ENCODE results near the gene PDCD11.
"Not testable (repeated sequence)": the region's sequence is repeated elsewhere in the genome, so short reads cannot be mapped to it uniquely, and the experiment has no call there.

The PDCD11 gene

GRCh38 chr10:103416436-103417147 is 20.2 kb downstream of the PDCD11 start:
- DNase-seq (ENCODE audit: low spot score): peak; percentile 75

- not testable (repeated sequence) for DNase-seq (ENCODE audit: low spot score)
Observed at GRCh38 chr10:103417148-103417469, 20.7 kb downstream of the PDCD11 start.

- DNase-seq (ENCODE audit: low spot score): no peak
Observed at GRCh38 chr10:103417601-103418000, 21.2 kb downstream of the PDCD11 start.

GRCh38 chr10:103419101-103419500 is 22.7 kb downstream of the PDCD11 start:
- DNase-seq (ENCODE audit: low spot score): no peak

GRCh38 chr10:103423748-103424147 is 27.3 kb downstream of the PDCD11 start:
- DNase-seq (ENCODE audit: low spot score): no peak

- DNase-seq (ENCODE audit: low spot score): no peak
Observed at GRCh38 chr10:103427866-103428265, 31.4 kb downstream of the PDCD11 start.

GRCh38 chr10:103428989-103429643 is 32.7 kb downstream of the PDCD11 start:
- peak; percentile 4 for DNase-seq (ENCODE audit: low spot score)

GRCh38 chr10:103429647-103430046 is 33.2 kb downstream of the PDCD11 start:
- DNase-seq (ENCODE audit: low spot score): peak; percentile 31

GRCh38 chr10:103431902-103432301 is 35.5 kb downstream of the PDCD11 start:
- DNase-seq (ENCODE audit: low spot score): no peak

GRCh38 chr10:103433858-103434257 is 37.4 kb downstream of the PDCD11 start:
- DNase-seq (ENCODE audit: low spot score): no peak

GRCh38 chr10:103439776-103440175 is 43.4 kb downstream of the PDCD11 start:
- no peak for DNase-seq (ENCODE audit: low spot score)

- no peak for DNase-seq (ENCODE audit: low spot score)
Observed at GRCh38 chr10:103440416-103440815, 44.0 kb downstream of the PDCD11 start.

- no peak for DNase-seq (ENCODE audit: low spot score)
Observed at GRCh38 chr10:103441206-103441605, 44.8 kb downstream of the PDCD11 start.

- no peak for DNase-seq (ENCODE audit: low spot score)
Observed at GRCh38 chr10:103441611-103442010, 45.2 kb downstream of the PDCD11 start.

GRCh38 chr10:103442031-103442461 is 45.6 kb downstream of the PDCD11 start:
- no peak for DNase-seq (ENCODE audit: low spot score)

GRCh38 chr10:103443475-103444185 is 47.2 kb downstream of the PDCD11 start:
- DNase-seq (ENCODE audit: low spot score): no peak

- DNase-seq (ENCODE audit: low spot score): no peak
Observed at GRCh38 chr10:103444478-103444877, 48.1 kb downstream of the PDCD11 start.

- no peak for DNase-seq (ENCODE audit: low spot score)
Observed at GRCh38 chr10:103445366-103445765, 48.9 kb downstream of the PDCD11 start.

GRCh38 chr10:103445767-103446567 is 49.5 kb downstream of the PDCD11 start:
- no peak for DNase-seq (ENCODE audit: low spot score)

GRCh38 chr10:103447187-103447586 is 50.8 kb downstream of the PDCD11 start:
- no peak for DNase-seq (ENCODE audit: low spot score)

GRCh38 chr10:103448746-103449145 is 52.3 kb downstream of the PDCD11 start:
- no peak for DNase-seq (ENCODE audit: low spot score)
